Rectal smooth muscle tissue (tissue), 1 donor: Measurements from ENCODE around the gene PLCD3.

Source experiments
- H3K27ac ChIP-seq: one replicate; pipeline ENCODE4 v1.7.0; 2013; ENCODE audit warnings: low read depth, low read length, inconsistent platforms
- H3K27me3 ChIP-seq: one replicate; pipeline ENCODE4 v1.7.0; 2013; ENCODE audit warnings: low read length; ENCODE audit not compliant: control insufficient read depth, insufficient read depth
- H3K36me3 ChIP-seq: one replicate; pipeline ENCODE4 v1.7.0; 2013; ENCODE audit warnings: low read length; ENCODE audit not compliant: control insufficient read depth, insufficient read depth
- H3K4me1 ChIP-seq: one replicate; pipeline ENCODE4 v1.7.0; 2013; ENCODE audit warnings: low read length; ENCODE audit not compliant: control insufficient read depth, insufficient read depth
- H3K4me3 ChIP-seq: one replicate; pipeline ENCODE4 v1.7.0; 2013; ENCODE audit warnings: low read length
- H3K9ac ChIP-seq: one replicate; pipeline ENCODE4 v1.7.0; 2013; ENCODE audit warnings: low read length

PLCD3 gene

GRCh38 chr17:45098081-45098868, 34.0 kb downstream of the PLCD3 start:
- no peak overlapping the region for H3K4me3 ChIP-seq
- H3K27ac ChIP-seq = peak overlapping the region; percentile 48
- H3K4me1 ChIP-seq = peaks cover 14% of the 10 kb centered on the region
- H3K9ac ChIP-seq = no peak overlapping the region
- peaks cover 28% of the 10 kb centered on the region for H3K36me3 ChIP-seq
- H3K27me3 ChIP-seq = no peaks in the 10 kb centered on the region

- H3K27ac ChIP-seq = no peak overlapping the region
- peaks cover 26% of the 10 kb centered on the region for H3K4me1 ChIP-seq
- no peak overlapping the region for H3K4me3 ChIP-seq
- H3K27me3 ChIP-seq = no peaks in the 10 kb centered on the region
- H3K36me3 ChIP-seq = peaks cover 33% of the 10 kb centered on the region
- H3K9ac ChIP-seq = no peak overlapping the region
These were observed 35.4 kb downstream of the PLCD3 start for GRCh38 chr17:45096926-45097325.

- H3K27ac ChIP-seq = no peak overlapping the region
- no peak overlapping the region for H3K4me3 ChIP-seq
- H3K4me1 ChIP-seq = peaks cover 28% of the 10 kb centered on the region
- no peak overlapping the region for H3K9ac ChIP-seq
- H3K27me3 ChIP-seq = no peaks in the 10 kb centered on the region
- peaks cover 35% of the 10 kb centered on the region for H3K36me3 ChIP-seq
These were observed 36.2 kb downstream of the PLCD3 start for GRCh38 chr17:45096141-45096540.

GRCh38 chr17:45093444-45094110, 38.7 kb downstream of the PLCD3 start:
- Histone ChIP-seq H3K27ac (peak overlapping the region; percentile 91), H3K4me1 (peaks cover 24% of the 10 kb centered on the region), H3K9ac (no peak overlapping the region), H3K27me3 (no peaks in the 10 kb centered on the region), H3K36me3 (peaks cover 42% of the 10 kb centered on the region), H3K4me3 (no peak overlapping the region)

GRCh38 chr17:45092911-45093430, 39.3 kb downstream of the PLCD3 start:
- no peaks in the 10 kb centered on the region for H3K27me3 ChIP-seq
- H3K4me1 ChIP-seq = peaks cover 24% of the 10 kb centered on the region
- H3K9ac ChIP-seq = no peak overlapping the region
- H3K4me3 ChIP-seq = no peak overlapping the region
- H3K27ac ChIP-seq = peak overlapping the region; percentile 91
- peaks cover 40% of the 10 kb centered on the region for H3K36me3 ChIP-seq

GRCh38 chr17:45091778-45092425, 40.4 kb downstream of the PLCD3 start:
- Histone ChIP-seq H3K9ac (peak overlapping the region; percentile 5), H3K27me3 (no peaks in the 10 kb centered on the region), H3K4me3 (no peak overlapping the region), H3K27ac (peak overlapping the region; percentile 91), H3K4me1 (peaks cover 24% of the 10 kb centered on the region), H3K36me3 (peaks cover 39% of the 10 kb centered on the region)

GRCh38 chr17:45090711-45091110, 41.6 kb downstream of the PLCD3 start:
- H3K4me1 ChIP-seq = peaks cover 24% of the 10 kb centered on the region
- H3K27me3 ChIP-seq = no peaks in the 10 kb centered on the region
- H3K36me3 ChIP-seq = peaks cover 40% of the 10 kb centered on the region
- H3K27ac ChIP-seq = no peak overlapping the region
- H3K4me3 ChIP-seq = no peak overlapping the region
- H3K9ac ChIP-seq = no peak overlapping the region

GRCh38 chr17:45088741-45089140, 43.6 kb downstream of the PLCD3 start:
- H3K27me3 ChIP-seq = no peaks in the 10 kb centered on the region
- H3K4me3 ChIP-seq = no peak overlapping the region
- H3K4me1 ChIP-seq = peaks cover 19% of the 10 kb centered on the region
- H3K27ac ChIP-seq = no peak overlapping the region
- H3K36me3 ChIP-seq = peaks cover 38% of the 10 kb centered on the region
- H3K9ac ChIP-seq = no peak overlapping the region

GRCh38 chr17:45087978-45088377, 44.3 kb downstream of the PLCD3 start:
- peaks cover 36% of the 10 kb centered on the region for H3K36me3 ChIP-seq

GRCh38 chr17:45087504-45087975, 44.8 kb downstream of the PLCD3 start:
- Histone ChIP-seq H3K36me3 (peaks cover 33% of the 10 kb centered on the region), H3K27ac (no peak overlapping the region), H3K4me1 (peaks cover 8% of the 10 kb centered on the region), H3K4me3 (no peak overlapping the region), H3K27me3 (no peaks in the 10 kb centered on the region), H3K9ac (no peak overlapping the region)

More at GRCh38 chr17:45087978-45088377, 44.3 kb downstream of the PLCD3 start:
- Histone ChIP-seq H3K4me3 (no peak overlapping the region), H3K27me3 (no peaks in the 10 kb centered on the region), H3K4me1 (peaks cover 12% of the 10 kb centered on the region), H3K9ac (no peak overlapping the region), H3K27ac (no peak overlapping the region)

GRCh38 chr17:45086865-45087503, 45.3 kb downstream of the PLCD3 start:
- H3K9ac ChIP-seq = no peak overlapping the region
- no peaks in the 10 kb centered on the region for H3K27me3 ChIP-seq
- peaks cover 34% of the 10 kb centered on the region for H3K36me3 ChIP-seq
- no peak overlapping the region for H3K4me3 ChIP-seq
- peaks cover 3% of the 10 kb centered on the region for H3K4me1 ChIP-seq
- no peak overlapping the region for H3K27ac ChIP-seq

- Histone ChIP-seq H3K4me1 (no peaks in the 10 kb centered on the region), H3K27me3 (no peaks in the 10 kb centered on the region), H3K4me3 (no peak overlapping the region), H3K36me3 (peaks cover 37% of the 10 kb centered on the region), H3K27ac (no peak overlapping the region), H3K9ac (no peak overlapping the region)
These were observed 45.9 kb downstream of the PLCD3 start for GRCh38 chr17:45086391-45086790.
